ENCODE results near the gene DDX54.

GRCh38 chr12:113174461-113175384 lies 10.6 kb downstream of the DDX54 start:
- TF ChIP-seq CTCF (IDR thresholded peaks at IDR 0.05) = peak; percentile 100
- TF ChIP-seq ZFX (IDR thresholded peaks at IDR 0.05; ENCODE audit: borderline replicate concordance) = no peak

All from 22Rv1 (cell line).